ENCODE results near the gene ARL5C.

- no peak for TF ChIP-seq ZNF18 (tag by site-specific recombination; IDR thresholded peaks at IDR 0.05)
- no peak for TF ChIP-seq CTCF (tag by site-specific recombination; IDR thresholded peaks at IDR 0.05)
- TF ChIP-seq ZNF302 (tag by site-specific recombination; IDR thresholded peaks at IDR 0.05; ENCODE audit: low read depth) = no peak
- no peak for TF ChIP-seq IKZF3 (tag by site-specific recombination; IDR thresholded peaks at IDR 0.05)
Measured at GRCh38 chr17:39208893-39209292, 42.9 kb upstream of the ARL5C start.
